Cardiac muscle cell (in vitro differentiated cells and primary cell): ENCODE measurements around the gene LARGE1. TPM values are rescaled to one million over a fixed set of nuclear protein-coding genes. Genes with fewer than 3 reads are reported as not detected.

Source experiments
- DNase-seq, 2 donors: peaks; one replicate each; pipeline versions ENCODE4 v3.0.0 to v3.0.0-alpha.2; 2010 to 2017; ENCODE audit warnings: low read depth in 1 of 2, low spot score in 1 of 2
- H3K27ac ChIP-seq: fragments of 200-600 bp; sonication (generic); 2 replicates; pipeline ENCODE4 v1.5.1; 2016
- H3K27me3 ChIP-seq: fragments of 200-600 bp; sonication (generic); 2 replicates; pipeline ENCODE4 v1.6.0; 2016; ENCODE audit warnings: control low read depth
- H3K36me3 ChIP-seq: fragments of 200-600 bp; sonication (generic); 2 replicates; pipeline ENCODE4 v1.5.1; 2016; ENCODE audit warnings: control low read depth
- H3K4me1 ChIP-seq: fragments of 200-600 bp; sonication (generic); 2 replicates; pipeline ENCODE4 v1.8.1; 2017; ENCODE audit warnings: low read depth, mild to moderate bottlenecking, mixed run types
- H3K4me3 ChIP-seq: fragments of 200-600 bp; sonication (generic); 2 replicates; pipeline ENCODE4 v1.5.1; 2016; ENCODE audit warnings: mild to moderate bottlenecking
- H3K9me3 ChIP-seq: fragments of 200-600 bp; sonication (generic); 2 replicates; pipeline ENCODE4 v1.5.1; 2017; ENCODE audit warnings: low read depth, mild to moderate bottlenecking, control low read depth
- polyA plus RNA-seq: library from polyadenylated mRNA; unstranded; fragments of >200 nt; fragmentation: Nextera tagmentation; extraction: Ambion mirVana; gene quantifications from 2 replicates; pipeline ENCODE4 v1.2.1, GENCODE V29; 2016
- total RNA-seq: library from RNA; depleted of rRNA; stranded (reverse); fragments of >200 nt; gene quantifications from 2 replicates; pipeline ENCODE4 v1.2.3, GENCODE V29; 2016
- TF ChIP-seq, protein P1 (sequence below): IDR thresholded peaks from 2 replicates; pipeline ENCODE4 v1.5.1; 2012; ENCODE audit warnings: low read depth, mild to moderate bottlenecking, low read length

Gene LARGE1
- total and polyA plus RNA-seq, 2 experiments from 2014 or later, result 18.4 to 34.3 TPM

DNA sequence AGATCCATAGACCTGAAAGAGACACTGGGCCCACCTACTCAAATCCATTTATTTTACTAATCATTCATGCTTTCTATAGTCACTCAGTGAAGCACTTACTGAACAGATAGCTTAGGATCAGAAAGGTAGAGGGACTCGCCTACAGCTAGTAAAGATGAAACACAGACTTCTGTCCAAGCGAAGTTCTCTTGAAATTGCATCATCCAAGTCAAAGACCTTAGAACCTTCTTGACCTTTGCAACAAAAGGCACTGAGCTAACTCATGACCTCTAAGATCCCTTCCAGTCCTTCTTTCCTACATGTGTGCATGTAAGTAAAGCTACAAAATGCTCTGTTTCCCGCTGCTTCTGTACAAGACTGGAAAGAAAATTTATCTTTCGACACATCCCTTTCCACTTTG, 377.6 kb downstream of the LARGE1 start:
- Histone ChIP-seq H3K27ac (no peak overlapping the region), H3K27me3 (no peaks in the 10 kb centered on the region), H3K4me3 (no peak overlapping the region), H3K9me3 (no peaks in the 10 kb centered on the region), H3K36me3 (no peaks in the 10 kb centered on the region), H3K4me1 (peaks cover 5% of the 10 kb centered on the region)
- TF ChIP-seq, protein P1, sequence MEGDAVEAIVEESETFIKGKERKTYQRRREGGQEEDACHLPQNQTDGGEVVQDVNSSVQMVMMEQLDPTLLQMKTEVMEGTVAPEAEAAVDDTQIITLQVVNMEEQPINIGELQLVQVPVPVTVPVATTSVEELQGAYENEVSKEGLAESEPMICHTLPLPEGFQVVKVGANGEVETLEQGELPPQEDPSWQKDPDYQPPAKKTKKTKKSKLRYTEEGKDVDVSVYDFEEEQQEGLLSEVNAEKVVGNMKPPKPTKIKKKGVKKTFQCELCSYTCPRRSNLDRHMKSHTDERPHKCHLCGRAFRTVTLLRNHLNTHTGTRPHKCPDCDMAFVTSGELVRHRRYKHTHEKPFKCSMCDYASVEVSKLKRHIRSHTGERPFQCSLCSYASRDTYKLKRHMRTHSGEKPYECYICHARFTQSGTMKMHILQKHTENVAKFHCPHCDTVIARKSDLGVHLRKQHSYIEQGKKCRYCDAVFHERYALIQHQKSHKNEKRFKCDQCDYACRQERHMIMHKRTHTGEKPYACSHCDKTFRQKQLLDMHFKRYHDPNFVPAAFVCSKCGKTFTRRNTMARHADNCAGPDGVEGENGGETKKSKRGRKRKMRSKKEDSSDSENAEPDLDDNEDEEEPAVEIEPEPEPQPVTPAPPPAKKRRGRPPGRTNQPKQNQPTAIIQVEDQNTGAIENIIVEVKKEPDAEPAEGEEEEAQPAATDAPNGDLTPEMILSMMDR, result no peak
- no peak for DNase-seq

DNA sequence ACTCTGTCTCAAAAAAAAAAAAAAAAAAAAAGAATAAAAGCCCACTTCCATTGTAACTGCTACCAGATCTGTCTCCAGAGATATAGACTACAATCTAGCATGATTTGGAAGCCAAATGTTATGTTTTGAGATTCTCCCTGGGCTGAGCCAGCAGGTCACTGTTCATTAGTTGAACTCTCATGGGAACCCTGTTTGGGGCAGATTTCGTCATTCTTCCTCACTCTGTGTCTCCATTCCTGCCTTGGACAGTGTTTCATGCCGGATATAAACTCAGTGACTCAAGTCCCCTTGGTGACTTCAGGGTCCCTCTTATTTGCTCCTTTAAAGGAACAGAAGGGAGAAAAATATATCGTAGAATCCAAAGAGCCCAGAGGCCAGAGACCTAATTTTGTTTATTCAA, 378.1 kb downstream of the LARGE1 start:
- H3K4me1 ChIP-seq, result peaks cover 5% of the 10 kb centered on the region
- no peaks in the 10 kb centered on the region for H3K36me3 ChIP-seq
- H3K27ac ChIP-seq, result no peak overlapping the region
- no peak for DNase-seq
- no peak overlapping the region for H3K4me3 ChIP-seq
- TF ChIP-seq, protein P1, result no peak
- H3K9me3 ChIP-seq, result no peaks in the 10 kb centered on the region
- H3K27me3 ChIP-seq, result no peaks in the 10 kb centered on the region

DNA sequence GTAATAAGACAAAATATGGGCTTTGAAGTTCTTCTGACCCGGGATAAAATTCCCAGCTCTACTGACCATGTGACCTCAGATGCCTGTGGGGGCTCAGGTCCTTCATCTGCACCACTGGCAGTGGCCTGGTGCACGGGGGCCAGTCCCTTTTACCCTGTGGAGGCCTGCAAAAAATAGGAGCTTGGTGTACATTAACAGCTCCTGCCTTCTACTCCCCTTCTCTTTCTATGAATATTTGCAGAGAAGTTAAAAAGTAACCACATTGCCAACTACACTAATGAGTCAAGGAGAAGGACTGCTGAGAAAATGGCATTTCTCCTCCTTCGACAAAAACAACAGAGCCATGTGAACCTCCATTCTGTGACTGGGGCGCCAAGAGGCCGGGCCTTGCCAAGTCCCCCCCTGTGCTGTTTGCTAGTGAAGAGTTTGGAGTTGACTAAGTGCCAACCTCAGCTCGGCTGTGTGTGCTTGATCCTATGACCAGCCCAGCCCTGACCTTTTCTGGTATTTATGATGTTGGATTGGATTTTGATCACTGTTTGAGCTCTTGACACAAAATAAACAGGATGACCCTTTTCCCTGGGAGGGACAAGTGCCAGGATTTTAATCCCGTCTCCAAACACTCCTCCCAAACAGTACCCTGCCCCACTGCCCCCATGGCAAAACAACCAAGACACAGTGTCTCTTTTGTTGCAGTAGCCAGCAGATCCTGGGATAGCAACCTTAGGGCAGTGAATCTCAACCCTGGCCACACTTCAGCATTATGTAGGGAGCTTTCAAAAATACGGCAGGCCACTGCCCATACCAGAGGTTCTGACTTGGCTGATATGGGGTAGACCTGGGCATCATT, 380.1 kb downstream of the LARGE1 start:
- H3K27ac ChIP-seq, result no peak overlapping the region
- no peaks in the 10 kb centered on the region for H3K9me3 ChIP-seq
- TF ChIP-seq, protein P1, result no peak
- no peak overlapping the region for H3K4me3 ChIP-seq
- no peaks in the 10 kb centered on the region for H3K27me3 ChIP-seq
- H3K36me3 ChIP-seq, result no peaks in the 10 kb centered on the region
- no peak for DNase-seq
- peaks cover 5% of the 10 kb centered on the region for H3K4me1 ChIP-seq

DNA sequence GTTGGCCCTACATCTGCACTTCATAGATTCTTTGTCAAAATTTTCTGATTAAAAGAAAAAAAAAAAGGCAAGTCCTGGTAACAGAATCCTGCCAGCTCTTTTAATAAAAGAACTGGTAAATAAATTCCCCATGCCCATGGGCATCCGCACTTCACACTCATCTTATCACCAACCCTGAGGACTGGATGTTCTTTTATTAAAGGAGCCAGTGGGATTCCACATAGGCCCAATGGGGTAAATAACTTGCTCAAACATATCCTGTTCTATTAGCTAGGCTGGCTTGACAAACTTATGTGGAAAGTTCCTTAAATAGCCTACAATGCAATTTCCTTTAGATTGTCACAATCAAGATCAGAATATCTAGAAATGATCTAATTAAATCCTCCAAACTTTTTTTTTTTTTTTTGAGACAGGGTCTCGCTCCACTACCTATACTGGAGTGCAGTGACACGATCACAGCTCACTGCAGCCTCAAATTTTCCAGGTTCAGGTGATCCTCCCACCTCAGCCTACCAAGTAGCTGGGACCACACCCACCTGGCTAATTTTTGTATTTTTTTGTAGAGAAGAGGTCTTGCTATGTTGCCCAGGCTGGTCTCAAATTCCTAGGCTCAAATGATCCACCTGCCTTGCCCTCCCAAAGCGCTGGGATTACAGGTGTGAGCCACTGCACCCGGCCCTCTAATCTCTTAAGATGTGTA, 380.9 kb downstream of the LARGE1 start:
- Histone ChIP-seq H3K36me3 (no peaks in the 10 kb centered on the region), H3K9me3 (no peaks in the 10 kb centered on the region), H3K27ac (no peak overlapping the region), H3K27me3 (no peaks in the 10 kb centered on the region), H3K4me1 (peaks cover 5% of the 10 kb centered on the region), H3K4me3 (no peak overlapping the region)
- DNase-seq, result no peak
- TF ChIP-seq, protein P1, result no peak

DNA sequence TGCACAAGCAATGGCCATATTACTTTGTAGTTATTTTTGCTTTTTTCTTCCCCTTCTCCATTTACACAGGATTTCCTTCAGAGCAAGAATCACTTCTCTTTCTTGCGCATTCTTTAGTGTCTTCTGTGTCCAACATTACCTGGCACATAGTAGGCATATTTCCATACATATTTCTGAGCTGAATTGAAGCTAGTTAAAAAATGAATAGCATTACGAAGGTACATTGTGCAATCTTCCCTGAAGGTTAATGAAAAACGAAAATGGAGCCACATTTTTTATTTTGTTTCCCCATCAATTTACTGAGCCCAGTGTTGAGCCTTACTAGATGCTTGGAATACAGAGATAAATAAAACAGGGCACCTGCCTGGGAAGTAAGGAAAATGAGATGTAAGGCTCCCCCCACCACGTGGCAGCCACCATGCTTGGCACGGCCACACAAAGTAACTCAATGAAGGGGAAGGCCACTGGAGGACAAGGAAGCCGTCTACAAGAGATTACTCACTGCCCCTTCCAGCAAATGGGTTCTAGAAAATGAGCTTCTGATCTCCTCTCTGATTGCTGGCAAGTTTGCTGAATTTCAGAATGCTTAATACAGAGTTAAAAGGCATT, 381.9 kb downstream of the LARGE1 start:
- no peak for DNase-seq
- H3K9me3 ChIP-seq, result no peaks in the 10 kb centered on the region
- H3K4me3 ChIP-seq, result no peak overlapping the region
- TF ChIP-seq, protein P1, result no peak
- no peaks in the 10 kb centered on the region for H3K27me3 ChIP-seq
- peaks cover 5% of the 10 kb centered on the region for H3K4me1 ChIP-seq
- H3K36me3 ChIP-seq, result no peaks in the 10 kb centered on the region
- no peak overlapping the region for H3K27ac ChIP-seq
